ENCODE data around the gene PXYLP1.

Gene PXYLP1

DNA sequence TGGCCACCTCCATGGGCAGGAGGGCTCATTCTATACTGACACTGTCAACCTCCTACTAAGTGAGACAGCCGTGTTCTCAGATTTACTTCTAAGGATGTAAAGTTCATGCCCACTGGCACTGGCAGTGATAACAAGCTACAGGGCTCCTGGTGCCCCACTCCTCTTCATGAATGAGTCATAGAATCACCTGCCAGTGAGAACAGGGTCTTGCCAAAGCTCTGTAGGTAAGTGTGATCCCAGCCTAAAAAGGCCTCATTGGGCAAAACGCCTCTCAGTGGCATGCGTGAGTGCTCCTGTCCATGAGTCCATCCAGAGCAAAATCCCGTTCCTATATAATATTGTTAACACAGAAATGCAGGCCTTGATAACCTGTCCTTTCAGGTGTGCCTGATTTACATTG is 17.4 kb downstream of the PXYLP1 start:
- no peak for DNase-seq (ENCODE audit: low read depth, low spot score)

- no peak for DNase-seq (ENCODE audit: low read depth, low spot score)
Observed at GRCh38 chr3:141250342-141250741, 18.7 kb downstream of the PXYLP1 start.

DNA sequence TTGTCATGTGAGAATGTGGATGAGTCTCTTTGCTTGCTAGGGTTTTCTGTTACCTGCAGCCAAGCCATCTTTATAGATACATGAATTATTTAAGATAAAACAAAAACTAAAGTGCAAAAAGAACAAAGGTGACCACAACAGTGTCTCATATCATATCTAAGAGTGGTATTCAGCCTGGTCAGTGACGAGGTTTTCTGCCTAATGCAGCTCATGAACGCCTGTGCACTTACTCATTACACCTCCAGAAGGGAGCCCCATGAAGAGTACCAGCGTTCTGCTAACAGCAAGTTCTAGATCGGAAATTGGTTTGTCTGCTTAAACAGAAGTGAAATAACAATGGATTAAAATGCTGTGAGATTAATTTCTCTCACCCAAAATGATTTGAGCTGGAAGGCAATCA is 19.2 kb downstream of the PXYLP1 start:
- no peak for DNase-seq (ENCODE audit: low read depth, low spot score)

DNA sequence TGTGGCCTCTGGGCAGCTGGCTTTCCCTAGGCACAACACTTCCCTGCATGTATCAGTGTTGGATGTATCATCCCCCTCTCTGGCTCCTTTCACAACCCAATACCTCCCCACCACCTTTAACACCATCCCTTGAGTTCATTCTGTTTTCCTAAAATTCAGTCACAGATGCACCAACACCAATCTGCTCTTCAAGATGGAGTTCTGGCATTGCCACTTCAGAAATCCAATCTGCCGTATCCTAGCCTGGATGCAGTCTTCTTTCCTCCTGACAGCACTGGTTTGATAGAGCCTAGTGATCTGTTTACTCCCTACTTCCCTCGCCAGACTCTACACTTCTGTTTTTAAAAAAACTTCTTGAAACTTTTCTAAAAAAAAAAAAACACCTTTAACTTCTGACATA is 21.7 kb downstream of the PXYLP1 start:
- DNase-seq (ENCODE audit: low read depth, low spot score): no peak

- DNase-seq (ENCODE audit: low read depth, low spot score): no peak
Observed at GRCh38 chr3:141253811-141254210, 22.2 kb downstream of the PXYLP1 start.

GRCh38 chr3:141255137-141255845 is 23.7 kb downstream of the PXYLP1 start:
- no peak for DNase-seq (ENCODE audit: low read depth, low spot score)

- DNase-seq (ENCODE audit: low read depth, low spot score): no peak
Observed at GRCh38 chr3:141255846-141256261, 24.2 kb downstream of the PXYLP1 start.

GRCh38 chr3:141256820-141257219 is 25.2 kb downstream of the PXYLP1 start:
- no peak for DNase-seq (ENCODE audit: low read depth, low spot score)

DNA sequence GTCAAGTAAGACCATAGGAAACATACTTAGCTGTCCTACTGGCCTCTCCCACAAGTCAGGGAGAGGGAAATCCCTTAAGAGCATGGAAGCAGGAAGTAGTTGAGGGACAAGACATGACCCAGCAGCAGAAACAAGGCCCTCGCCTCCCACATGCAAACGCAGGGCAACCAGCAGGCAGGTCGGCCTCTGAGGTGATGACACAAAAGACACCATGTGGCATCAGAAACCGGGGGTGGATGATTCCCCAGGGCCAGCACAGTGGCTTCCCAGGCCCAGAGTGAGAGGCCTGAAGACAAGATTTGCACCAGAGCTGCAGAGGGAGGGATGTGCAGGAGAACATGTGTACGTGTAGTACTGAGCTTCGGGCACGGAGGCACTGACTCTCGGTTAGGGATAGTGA is 26.3 kb downstream of the PXYLP1 start:
- DNase-seq (ENCODE audit: low read depth, low spot score): no peak

- DNase-seq (ENCODE audit: low read depth, low spot score): no peak
Observed at GRCh38 chr3:141258973-141259372, 27.3 kb downstream of the PXYLP1 start.

DNA sequence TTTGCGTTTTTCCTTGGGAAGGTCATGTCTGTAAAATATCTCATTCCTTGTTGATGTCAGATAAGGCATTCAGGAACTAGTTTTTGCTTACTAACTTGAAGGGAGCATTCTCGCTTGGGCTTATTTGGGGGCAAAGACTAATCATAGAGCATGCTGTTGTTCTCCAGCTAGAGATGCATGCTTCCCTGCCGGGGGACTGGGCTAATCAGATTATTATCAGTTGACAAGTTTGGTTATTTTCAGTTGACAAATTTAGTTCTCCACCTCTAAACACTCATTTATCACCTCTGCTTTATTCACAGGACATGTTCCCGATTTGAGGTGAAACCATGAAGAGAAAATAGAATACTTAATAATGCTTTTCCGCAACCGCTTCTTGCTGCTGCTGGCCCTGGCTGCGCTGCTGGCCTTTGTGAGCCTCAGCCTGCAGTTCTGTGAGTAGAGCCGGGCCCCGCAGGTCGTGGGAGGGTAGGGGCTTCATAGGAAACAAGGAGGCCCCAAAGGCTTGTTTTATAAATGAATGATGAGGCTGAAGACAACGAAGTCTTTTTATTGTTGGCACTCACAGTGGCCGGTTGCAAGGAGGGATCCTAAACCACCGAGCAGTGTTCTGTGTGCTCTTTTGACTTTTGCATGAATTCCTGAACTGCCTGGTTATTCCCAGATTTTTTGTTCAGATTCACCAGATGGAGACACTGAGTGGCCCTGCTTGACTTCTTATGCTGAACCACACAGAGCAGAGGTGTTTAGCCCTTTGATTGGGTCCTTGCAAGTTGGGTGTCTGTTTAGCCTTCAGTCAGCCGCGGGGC is 28.4 kb downstream of the PXYLP1 start:
- DNase-seq (ENCODE audit: low read depth, low spot score): no peak

DNA sequence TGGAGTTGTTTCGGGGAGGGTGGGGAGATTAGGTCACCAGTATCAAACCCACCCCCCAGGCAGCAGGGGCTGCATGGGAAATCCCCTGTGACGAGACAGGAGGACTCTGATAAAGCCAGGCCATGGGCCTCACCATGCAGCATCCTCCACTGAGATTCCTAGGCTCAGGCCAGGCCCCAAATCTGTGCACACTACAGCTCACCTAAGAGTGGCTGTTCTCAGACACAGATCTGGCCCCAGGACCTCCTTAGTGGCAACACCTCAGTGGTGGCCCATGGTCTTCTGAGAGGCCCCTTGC is 29.0 kb downstream of the PXYLP1 start:
- DNase-seq (ENCODE audit: low read depth, low spot score): no peak

DNA sequence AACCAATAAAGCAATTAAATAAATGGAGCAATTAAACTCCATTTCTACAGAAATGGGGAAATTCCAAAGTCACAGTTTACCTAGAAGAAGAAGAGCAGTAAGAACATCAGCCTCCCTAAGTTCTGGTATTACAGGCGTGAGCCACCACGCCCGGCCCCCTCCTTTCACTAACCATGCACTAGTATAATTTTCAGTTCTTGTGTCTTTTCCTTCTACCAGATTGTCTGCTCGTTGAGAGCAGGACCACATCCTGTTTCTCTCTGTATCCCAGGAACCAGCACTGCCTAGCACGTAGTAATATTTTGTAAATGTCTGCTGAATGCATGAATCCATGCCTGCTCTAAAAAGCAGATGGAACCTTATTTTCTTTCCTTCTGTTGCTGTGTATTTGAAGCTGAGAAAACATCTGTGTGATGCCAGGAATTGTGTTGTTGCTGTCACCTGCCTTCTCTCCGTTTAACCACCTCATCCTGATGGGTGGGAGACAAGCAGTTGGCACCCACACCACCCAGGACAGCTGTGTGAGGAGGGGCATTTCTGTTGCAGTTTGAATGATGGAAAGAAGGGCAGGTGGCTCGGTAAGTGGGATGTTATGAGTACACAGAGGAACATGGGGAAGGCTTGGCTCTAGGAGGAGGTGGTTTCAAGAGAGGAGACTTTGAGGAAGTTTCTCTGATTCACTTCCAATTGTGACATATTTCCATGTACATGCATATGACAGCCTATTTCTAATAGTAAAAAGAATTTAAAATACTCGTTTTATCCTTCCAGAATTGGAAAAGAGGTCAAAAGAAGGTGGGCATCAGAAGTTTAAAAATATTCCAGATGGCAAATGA is 30.1 kb downstream of the PXYLP1 start:
- DNase-seq (ENCODE audit: low read depth, low spot score): no peak

DNA sequence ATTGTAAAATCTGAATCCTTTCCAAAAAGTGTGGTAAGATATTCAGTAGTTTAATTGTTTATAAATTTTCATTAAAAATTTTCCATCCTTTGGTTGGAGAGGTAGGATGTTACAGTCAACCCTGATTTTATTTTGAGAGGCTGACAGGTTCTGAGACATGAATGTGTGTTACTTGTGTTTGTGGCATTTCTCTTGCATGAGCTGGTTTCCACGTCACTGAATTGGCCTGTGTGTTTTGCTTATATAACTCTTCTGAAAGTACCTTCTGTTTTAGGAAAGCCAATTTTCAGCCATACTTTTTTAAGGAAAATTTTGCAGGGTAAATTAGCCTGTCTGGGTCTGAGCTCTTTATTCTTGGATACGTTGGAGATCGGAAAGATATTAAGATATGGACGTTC is 30.7 kb downstream of the PXYLP1 start:
- no peak for DNase-seq (ENCODE audit: low read depth, low spot score)

DNA sequence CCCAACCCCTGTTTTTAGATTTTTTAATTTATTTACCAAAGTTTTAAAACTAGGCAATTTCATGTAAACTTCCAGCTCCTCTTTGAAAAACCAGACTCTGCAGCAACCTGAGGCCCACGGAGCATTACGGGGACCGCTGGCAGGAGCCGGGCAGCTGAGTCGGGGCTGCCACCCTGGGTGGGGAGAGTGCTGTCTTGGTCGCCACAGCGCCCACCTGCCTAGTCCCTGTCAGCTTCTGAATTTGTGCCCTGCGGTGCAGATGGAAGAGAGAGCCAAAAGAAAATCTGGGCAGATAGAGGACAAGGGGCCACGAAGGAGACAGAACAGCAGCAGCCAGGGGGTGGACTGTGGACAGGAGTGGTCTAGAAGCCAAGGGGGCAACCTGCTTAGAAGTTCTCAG is 34.6 kb downstream of the PXYLP1 start:
- no peak for DNase-seq (ENCODE audit: low read depth, low spot score)

DNA sequence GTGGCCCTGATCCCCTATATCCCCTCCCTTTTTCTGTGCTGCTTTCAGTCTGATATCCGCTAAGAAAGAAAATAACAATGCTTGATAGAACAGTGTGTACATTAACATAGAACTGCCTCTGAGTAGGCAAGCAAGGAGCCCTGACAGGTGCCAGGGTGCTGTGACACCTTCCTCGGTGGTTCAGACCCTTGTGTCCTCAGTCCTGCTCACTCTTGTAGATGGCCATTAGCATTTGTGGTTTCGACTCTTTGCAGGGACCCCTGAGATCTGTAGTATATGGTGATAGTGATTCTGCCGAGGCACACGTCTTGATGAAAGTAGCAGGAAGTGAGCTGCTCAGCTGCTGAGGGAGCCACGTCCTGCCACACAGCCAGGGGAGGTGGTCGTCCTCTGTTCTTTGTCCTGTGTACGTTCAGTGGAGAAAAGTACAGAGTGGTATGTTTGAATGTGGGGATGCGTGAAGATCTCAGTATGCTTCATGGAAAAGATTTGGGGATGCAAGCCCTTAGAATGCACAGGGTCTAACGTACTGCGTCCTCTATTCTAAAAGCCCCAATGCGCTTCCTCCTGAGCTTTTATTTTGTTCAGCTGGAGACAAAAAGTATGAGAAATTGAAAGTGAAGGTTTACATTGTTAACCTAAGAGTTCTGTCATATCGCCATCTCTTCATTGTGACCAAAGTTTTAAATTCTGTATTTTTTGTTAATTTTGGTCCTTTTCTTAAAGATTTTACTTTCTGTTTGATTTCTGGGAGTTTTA is 35.4 kb downstream of the PXYLP1 start:
- no peak for DNase-seq (ENCODE audit: low read depth, low spot score)

GRCh38 chr3:141267629-141268028 is 36.0 kb downstream of the PXYLP1 start:
- no peak for DNase-seq (ENCODE audit: low read depth, low spot score)

- DNase-seq (ENCODE audit: low read depth, low spot score): no peak
Observed at GRCh38 chr3:141268306-141268705, 36.7 kb downstream of the PXYLP1 start.

- DNase-seq (ENCODE audit: low read depth, low spot score): no peak
Observed at GRCh38 chr3:141268791-141269190, 37.2 kb downstream of the PXYLP1 start.

DNA sequence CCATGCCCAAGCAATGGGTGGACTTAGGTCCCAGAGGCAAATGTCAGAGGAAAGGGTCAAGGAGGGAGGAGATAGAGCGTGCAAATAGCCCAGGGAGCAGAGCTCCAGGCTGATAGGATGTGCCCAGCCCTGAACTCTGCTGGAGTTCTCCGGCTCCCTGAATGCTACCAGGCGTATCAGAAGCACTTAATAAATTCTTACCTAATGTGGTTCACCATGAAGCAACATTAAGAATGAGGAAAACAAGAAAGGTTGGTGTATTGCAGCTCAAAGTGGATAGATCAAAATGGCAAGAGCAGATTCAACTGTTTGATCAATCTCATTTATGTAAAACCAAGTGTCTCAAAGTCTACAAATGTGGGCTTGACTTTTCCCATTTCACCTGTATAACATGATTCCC is 38.3 kb downstream of the PXYLP1 start:
- no peak for DNase-seq (ENCODE audit: low read depth, low spot score)

GRCh38 chr3:141271279-141272030 is 39.8 kb downstream of the PXYLP1 start:
- DNase-seq (ENCODE audit: low read depth, low spot score): no peak

Data from activated naive CD8-positive, alpha-beta T cell treated with anti-CD3 and anti-CD28 coated beads, Interleukin-2, amount 50 U/mL, for 16 hours (primary cell).